GM10248 (cell line): ENCODE data around the gene SLC1A3.
"Not testable (repeated sequence)": the region's sequence is repeated elsewhere in the genome, so short reads cannot be mapped to it uniquely, and the experiment has no call there.

Experiments used
- CTCF ChIA-PET: fragments of 300-600 bp; sonication (Branson Sonifier 250); formaldehyde crosslinking; extraction: SDS; loops from one replicate; lab custom pipeline; 2021; ENCODE audit warnings: antibody characterized with exemption; lab: Yijun Ruan, JAX
- POLR2A ChIA-PET: fragments of 350-650 bp; sonication (Branson Sonifier 250); formaldehyde crosslinking; extraction: SDS; loops from one replicate; lab custom pipeline; 2020; ENCODE audit warnings: antibody characterized with exemption; lab: Yijun Ruan, JAX
- DNase-seq: peaks from one replicate; pipeline ENCODE4 v3.0.0; 2012; ENCODE audit errors: extremely low spot score
- CTCF ChIP-seq: IDR thresholded peaks from 2 replicates; pipeline ENCODE4 v1.5.1; 2012; ENCODE audit warnings: mild to moderate bottlenecking, low read depth; ENCODE audit errors: extremely low read depth, missing control alignments, control extremely low read depth

SLC1A3 gene

GRCh38 chr5:36584009-36584875, 22.2 kb upstream of the SLC1A3 start:
- ChIA-PET CTCF (interaction anchor here (1.3 to 2.0 kb wide), 3 partner anchors 10 to 80 kb away, joined by 3 to 6 read pairs (median 3); no protein-coding TSS in a partner anchor), POLR2A (no interaction called here)
- no peak for TF ChIP-seq CTCF
- no peak for DNase-seq

GRCh38 chr5:36585701-36586100, 20.7 kb upstream of the SLC1A3 start:
- ChIA-PET CTCF (interaction anchor here (1.3 kb wide), 1 partner anchor 11 kb away, joined by 3 read pairs; no protein-coding TSS in a partner anchor), POLR2A (no interaction called here)
- DNase-seq, result no peak
- TF ChIP-seq CTCF, result no peak

- ChIA-PET POLR2A (no interaction called here), CTCF (no interaction called here)
- no peak for TF ChIP-seq CTCF
- DNase-seq, result no peak
Measured at GRCh38 chr5:36587354-36587753, 19.1 kb upstream of the SLC1A3 start.

GRCh38 chr5:36589735-36590134, 16.7 kb upstream of the SLC1A3 start:
- CTCF ChIA-PET, result interaction anchor here (1.1 kb wide), 1 partner anchor 13 kb away, joined by 3 read pairs; no protein-coding TSS in a partner anchor
- DNase-seq, POLR2A ChIA-PET: not testable (repeated sequence)

- CTCF ChIA-PET, result no interaction called here
- POLR2A ChIA-PET, result no interaction called here
- no peak for TF ChIP-seq CTCF
- DNase-seq, result no peak
Measured at GRCh38 chr5:36590513-36591286, 15.7 kb upstream of the SLC1A3 start.

GRCh38 chr5:36593867-36594266, 12.5 kb upstream of the SLC1A3 start:
- no peak for TF ChIP-seq CTCF
- CTCF ChIA-PET, result interaction anchor here (1.9 kb wide), 1 partner anchor 9 kb away, joined by 6 read pairs; no protein-coding TSS in a partner anchor
- DNase-seq, result no peak
- POLR2A ChIA-PET, result no interaction called here
